Activated naive CD4-positive, alpha-beta T cell treated with Interleukin-2 at 50 U/mL for 16 hours (primary cell): ENCODE measurements around the gene GDF15.
A peak's percentile ranks its signal among the peaks of the same experiment; 100 is the strongest.

Source experiments
- DNase-seq: peaks from one replicate; pipeline ENCODE4 v3.0.0-alpha.2; 2020

Gene GDF15

GRCh38 chr19:18432275-18433014, 46.5 kb downstream of the GDF15 start:
- DNase-seq = no peak

DNA sequence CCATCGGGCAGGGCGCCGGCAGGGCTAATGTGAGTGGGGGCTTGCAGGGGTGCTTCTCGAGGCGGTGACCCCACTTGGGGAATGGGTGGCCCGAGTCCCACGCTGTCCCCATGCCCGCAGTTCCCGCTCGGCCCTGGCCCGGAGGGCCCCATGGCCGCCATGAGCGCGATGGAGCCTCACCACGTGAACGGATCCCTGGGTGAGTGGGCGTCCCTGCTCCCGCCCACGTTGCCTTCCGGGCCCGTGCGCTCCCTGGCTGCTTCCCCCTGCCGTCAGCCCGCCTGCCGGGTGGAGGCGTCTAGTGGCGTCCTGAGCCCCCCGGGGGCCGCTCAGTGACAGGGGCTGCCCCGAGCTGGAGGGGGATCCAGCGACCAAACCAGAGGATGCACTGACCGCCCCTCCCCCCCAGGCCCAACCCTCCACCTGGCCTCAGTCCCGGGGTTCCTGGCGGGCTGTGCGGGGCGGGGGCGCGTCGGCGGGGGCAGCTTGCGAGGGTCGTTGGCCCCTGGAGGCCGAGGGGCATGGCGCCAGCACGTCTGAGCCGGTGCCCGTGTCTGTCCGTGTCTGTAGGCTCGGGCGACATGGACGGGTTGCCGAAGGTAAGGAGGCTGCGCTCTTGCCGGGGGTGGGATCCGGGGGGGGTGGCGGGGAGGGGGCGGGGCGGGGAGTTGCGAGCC, 47.2 kb downstream of the GDF15 start:
- DNase-seq = no peak

DNA sequence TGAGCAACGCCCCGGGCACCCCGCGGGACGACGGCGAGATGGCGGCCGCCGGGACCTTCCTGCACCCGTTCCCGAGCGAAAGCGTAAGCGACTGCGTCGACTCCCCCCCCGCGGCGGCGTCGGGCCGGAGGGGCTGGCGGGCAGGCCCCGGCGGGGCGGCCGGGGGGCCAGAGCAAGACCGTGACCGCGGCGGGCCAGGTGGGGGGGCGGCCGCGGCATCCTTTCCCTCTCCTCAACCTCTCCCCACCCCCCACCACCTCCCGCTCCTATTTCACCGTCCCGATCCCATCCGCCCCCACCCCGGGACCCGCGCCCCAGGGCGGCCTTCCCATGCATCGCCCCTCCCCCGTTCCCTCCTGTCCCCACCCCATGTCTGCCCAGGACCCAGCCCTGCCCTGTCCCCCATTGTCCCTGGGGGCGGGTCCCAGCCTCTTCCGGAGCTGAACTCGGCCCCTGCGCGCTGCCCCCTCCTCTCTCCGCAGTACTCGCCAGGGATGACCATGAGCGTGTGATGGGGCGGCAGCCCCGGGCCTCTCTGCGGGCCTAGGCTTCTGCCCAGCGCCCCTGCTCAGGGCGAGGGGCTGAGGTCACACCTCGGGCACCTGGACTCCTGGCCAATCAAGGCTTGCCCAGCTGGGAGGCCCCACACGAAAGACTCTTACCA, 47.9 kb downstream of the GDF15 start:
- no peak for DNase-seq

DNA sequence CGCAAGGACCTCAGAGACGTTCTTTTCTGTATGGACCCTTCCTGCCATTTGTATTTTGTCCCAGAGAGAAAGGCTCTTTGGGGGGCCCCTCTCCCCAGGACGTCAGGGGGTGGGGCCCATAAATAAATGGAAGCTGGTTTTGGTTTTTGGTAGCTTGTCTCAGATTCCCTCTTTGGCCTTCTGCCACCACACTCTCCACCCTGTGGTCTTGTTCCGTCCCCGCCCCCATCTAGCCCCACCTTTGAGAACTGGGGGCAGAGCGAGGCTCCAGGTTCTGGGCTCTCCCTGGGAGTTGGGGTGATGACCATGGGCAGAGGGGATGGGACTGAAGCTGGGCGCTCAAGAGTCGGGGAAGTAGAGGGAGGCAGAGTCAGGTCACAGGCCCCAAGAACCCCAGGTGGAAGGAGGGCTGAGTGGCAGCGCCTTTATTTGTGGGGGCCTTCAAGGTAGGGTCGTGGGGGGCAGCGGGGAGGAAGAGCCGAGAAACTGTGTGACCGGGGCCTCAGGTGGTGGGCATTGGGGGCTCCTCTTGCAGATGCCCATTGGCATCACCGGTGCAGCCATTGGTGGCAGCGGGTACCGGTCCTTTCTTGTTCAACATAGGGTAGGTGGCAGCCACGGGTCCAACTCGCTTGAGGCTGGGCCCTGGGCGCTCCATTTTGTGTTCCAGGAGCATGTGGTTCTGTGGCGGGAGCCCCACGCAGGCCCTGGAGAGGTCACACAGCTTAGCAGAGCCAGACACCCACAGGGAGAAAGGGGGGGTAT, 48.6 kb downstream of the GDF15 start:
- no peak for DNase-seq

GRCh38 chr19:18435178-18435841, 49.4 kb downstream of the GDF15 start:
- DNase-seq = no peak

- DNase-seq = no peak
Measured at GRCh38 chr19:18435842-18436670, 50.1 kb downstream of the GDF15 start.

DNA sequence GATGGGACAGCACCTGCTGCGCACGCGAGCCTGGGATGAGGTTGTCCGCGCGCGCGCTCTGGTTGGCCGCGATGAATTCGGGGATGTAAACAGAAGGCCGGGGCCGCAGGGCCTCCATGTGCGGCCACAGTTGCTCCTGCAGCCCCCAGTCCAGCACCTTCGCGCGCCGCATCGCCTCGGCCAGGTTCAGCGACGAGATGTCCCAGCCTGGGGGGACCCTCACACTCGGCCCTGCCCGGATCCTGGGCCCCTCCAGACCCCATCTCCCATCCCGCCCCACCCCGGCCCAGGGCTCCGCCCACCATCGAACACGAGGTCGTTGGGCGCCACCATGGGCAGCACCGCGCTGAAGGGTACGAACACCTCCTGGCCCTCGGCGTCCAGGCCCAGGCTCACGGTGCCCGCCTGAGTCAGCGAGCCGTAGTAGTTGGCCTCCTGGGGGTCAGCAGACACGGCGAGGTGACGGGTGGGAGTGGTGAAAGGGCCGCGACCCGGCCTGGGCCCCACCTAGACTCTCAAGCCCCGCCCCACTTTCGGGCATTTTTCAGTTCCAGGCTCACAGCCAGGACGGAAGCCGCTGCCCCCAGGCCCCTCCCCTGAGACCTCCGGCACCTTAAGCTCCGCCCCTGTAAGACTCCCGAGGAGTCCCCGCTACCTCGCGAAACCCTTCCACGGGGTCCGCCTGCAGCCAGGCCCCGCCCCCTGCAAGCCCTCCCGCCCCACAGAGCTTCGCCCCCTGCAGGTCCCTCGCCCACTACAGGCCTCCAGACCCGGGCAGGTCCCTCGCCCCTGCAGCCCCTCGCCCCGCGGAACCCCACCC, 50.9 kb downstream of the GDF15 start:
- peak; percentile 74 for DNase-seq

DNA sequence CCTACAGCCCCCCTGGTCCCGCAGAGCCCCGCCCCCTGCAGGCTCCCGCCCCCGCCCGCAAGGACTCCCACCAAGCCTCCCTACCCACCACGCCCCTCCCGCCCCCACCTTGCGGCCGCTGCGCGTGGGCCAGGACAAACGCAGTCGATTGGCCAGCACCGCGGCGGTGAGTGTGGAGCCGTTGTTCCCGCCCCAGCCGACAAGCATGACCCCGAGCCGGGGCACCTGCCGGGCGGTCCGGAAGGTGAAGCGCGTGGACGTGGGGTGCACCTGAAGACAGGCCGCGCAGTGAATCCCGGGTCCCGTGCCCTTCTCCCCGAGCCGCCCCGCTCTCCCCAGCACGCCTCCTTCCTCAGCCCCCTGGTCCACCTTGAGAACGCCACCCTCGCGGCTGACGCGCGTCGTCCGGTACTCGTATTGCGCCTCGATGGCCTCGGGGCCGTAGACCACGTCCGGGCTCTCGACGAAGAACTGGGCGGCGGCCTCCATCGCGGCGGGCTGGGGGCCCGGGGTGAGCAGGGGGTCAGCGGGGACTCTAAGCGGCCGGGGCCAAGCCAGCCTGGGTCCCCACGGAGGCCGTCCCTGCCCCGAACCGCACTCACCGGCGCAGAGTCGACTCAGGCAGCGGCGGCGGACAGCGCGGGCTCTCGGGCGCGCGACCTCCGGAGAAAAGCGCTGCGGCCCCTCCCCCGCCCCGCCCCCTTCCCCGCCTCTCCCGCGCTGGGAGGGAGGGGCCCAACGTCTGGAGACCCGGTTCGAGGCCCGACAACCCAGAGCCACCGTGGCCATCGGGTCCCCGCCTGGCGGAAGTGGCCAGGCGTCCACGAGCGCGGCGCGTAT, 51.8 kb downstream of the GDF15 start, which contains the start of gene ISYNA1:
TSS of gene ISYNA1 (minus strand) at position 643 of the 840 bp plus-strand sequence. CDS start at position 489, 154 bp downstream.
- DNase-seq = peak; percentile 62

DNA sequence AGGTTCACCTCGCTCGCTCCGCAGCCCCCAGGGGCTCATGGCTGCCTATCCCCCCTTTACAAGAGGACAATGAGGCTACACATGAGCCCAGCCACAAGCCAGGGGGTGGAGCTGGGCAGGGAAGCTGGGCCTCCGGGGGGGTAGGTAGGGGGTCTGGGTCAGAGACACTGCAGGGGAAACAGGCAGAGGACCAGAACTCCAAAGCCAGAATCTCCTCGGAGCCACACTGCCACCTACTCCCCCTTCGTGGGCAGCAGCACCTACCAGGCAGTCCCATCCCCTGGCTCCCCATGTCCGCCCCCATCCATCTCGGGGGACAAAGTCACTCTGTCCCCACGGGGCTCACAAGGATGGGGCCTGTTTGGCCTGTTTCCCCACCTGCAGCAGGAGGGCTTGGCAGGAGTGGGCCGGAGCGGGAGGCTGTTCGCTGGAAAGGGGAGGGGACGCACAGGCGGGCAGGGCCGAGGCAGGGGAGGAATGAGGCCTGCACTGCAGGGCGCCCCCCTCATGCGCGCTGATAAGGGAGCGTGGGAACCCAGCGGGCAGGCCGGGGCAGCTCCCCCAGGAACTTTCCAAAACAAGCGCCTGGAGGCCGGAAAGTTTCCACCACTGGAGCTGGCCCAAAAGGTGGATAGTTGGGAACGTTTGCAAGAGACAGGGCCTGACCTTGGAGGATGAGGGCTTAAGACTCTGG, 52.5 kb downstream of the GDF15 start:
- DNase-seq = no peak
